Colonic mucosa (tissue), 4 donors: ENCODE measurements around the gene COA3. TPM values are rescaled to one million over a fixed set of nuclear protein-coding genes. Genes with fewer than 3 reads are reported as not detected.

ENCODE experiments used
- DNase-seq: peaks from one replicate; pipeline ENCODE4 v3.0.0-alpha.2; 2020
- H3K27ac ChIP-seq: fragments of 200-600 bp; one replicate; pipeline ENCODE4 v1.8.0; 2021
- H3K27me3 ChIP-seq: fragments of 200-600 bp; one replicate; pipeline ENCODE4 v1.8.0; 2021
- H3K36me3 ChIP-seq: fragments of 200-600 bp; one replicate; pipeline ENCODE4 v1.8.0; 2021
- H3K4me1 ChIP-seq: fragments of 200-600 bp; one replicate; pipeline ENCODE4 v1.8.0; 2021; ENCODE audit warnings: mild to moderate bottlenecking
- H3K4me3 ChIP-seq: fragments of 200-600 bp; one replicate; pipeline ENCODE4 v1.8.0; 2021
- H3K9ac ChIP-seq, 2 donors: one replicate each; pipeline ENCODE4 v1.7.0; 2013; ENCODE audit warnings: control low read depth in 2 of 2, low read depth in 2 of 2, low read length in 2 of 2
- H3K9me3 ChIP-seq: fragments of 200-600 bp; one replicate; pipeline ENCODE4 v1.8.0; 2021
- CTCF ChIP-seq: fragments of 200-600 bp; IDR thresholded peaks from one replicate; pipeline ENCODE4 v1.8.0; 2022; ENCODE audit warnings: antibody characterized with exemption, mild to moderate bottlenecking
- intact Hi-C: fragments of 100-400 bp; cut with DNase I; formaldehyde crosslinking; loops from one replicate; pipeline ENCODE4 v1.14.1; 2022
- total RNA-seq, 2 donors: library from RNA; stranded (reverse); fragmentation: NEBNext Ultra II Directional in 1 of 2; extraction: Animal tissue kit (Norgen Biotek cat#: 25700) in 1 of 2; gene quantifications; one replicate each; pipeline ENCODE4 v1.2.1, GENCODE V29; 2021
- donor health status: healthy.
- donor health status: DM: no; HTN: no; CAD: no.
- donor health status: DM: no; HTN: no; CAD: no.

COA3 gene
- total RNA-seq, 2 donors from 2014 or later, result 167 to 219 TPM

GRCh38 chr17:42814633-42815399, 16.3 kb upstream of the COA3 start:
- no peak for TF ChIP-seq CTCF
- no peak for DNase-seq
- no peak overlapping the region for H3K27ac ChIP-seq
- no peak overlapping the region for H3K4me3 ChIP-seq
- H3K4me1 ChIP-seq, result no peaks in the 10 kb centered on the region
- H3K9me3 ChIP-seq, result no peaks in the 10 kb centered on the region
- intact Hi-C loops, result no loop called here
- peaks cover 20% of the 10 kb centered on the region for H3K36me3 ChIP-seq
- H3K9ac ChIP-seq, result no peak overlapping the region
- no peaks in the 10 kb centered on the region for H3K27me3 ChIP-seq

GRCh38 chr17:42809250-42809649, 10.7 kb upstream of the COA3 start:
- H3K9ac ChIP-seq, result no peak overlapping the region
- H3K27me3 ChIP-seq, result no peaks in the 10 kb centered on the region
- intact Hi-C loops, result no loop called here
- no peak for DNase-seq
- H3K27ac ChIP-seq, result no peak overlapping the region
- TF ChIP-seq CTCF, result no peak
- H3K4me1 ChIP-seq, result no peaks in the 10 kb centered on the region
- no peaks in the 10 kb centered on the region for H3K9me3 ChIP-seq
- peaks cover 10% of the 10 kb centered on the region for H3K36me3 ChIP-seq
- H3K4me3 ChIP-seq, result no peak overlapping the region

- H3K4me3 ChIP-seq, result no peak overlapping the region
- no peaks in the 10 kb centered on the region for H3K27me3 ChIP-seq
- intact Hi-C loops, result no loop called here
- no peaks in the 10 kb centered on the region for H3K9me3 ChIP-seq
- H3K36me3 ChIP-seq, result peaks cover 5% of the 10 kb centered on the region
- TF ChIP-seq CTCF, result no peak
- H3K4me1 ChIP-seq, result peaks cover 5% of the 10 kb centered on the region
- H3K9ac ChIP-seq, result peak overlapping the region in 1 of 2 donors; percentile 49
- H3K27ac ChIP-seq, result peak overlapping the region; percentile 68
- DNase-seq, result no peak
These were observed 7.7 kb upstream of the COA3 start for GRCh38 chr17:42806249-42806648.

- H3K4me3 ChIP-seq, result no peak overlapping the region
- peaks cover 5% of the 10 kb centered on the region for H3K4me1 ChIP-seq
- peak overlapping the region; percentile 68 for H3K27ac ChIP-seq
- H3K9me3 ChIP-seq, result no peaks in the 10 kb centered on the region
- no peaks in the 10 kb centered on the region for H3K36me3 ChIP-seq
- DNase-seq, result no peak
- no peaks in the 10 kb centered on the region for H3K27me3 ChIP-seq
- intact Hi-C loops, result no loop called here
- TF ChIP-seq CTCF, result no peak
- peak overlapping the region in 1 of 2 donors; percentile 16 for H3K9ac ChIP-seq
These were observed 6.4 kb upstream of the COA3 start for GRCh38 chr17:42804918-42805367.

- Histone ChIP-seq H3K4me3 (no peak overlapping the region), H3K9me3 (no peaks in the 10 kb centered on the region), H3K36me3 (no peaks in the 10 kb centered on the region), H3K4me1 (peaks cover 5% of the 10 kb centered on the region), H3K27ac (peak overlapping the region; percentile 68), H3K27me3 (no peaks in the 10 kb centered on the region), H3K9ac (peak overlapping the region in 1 of 2 donors; percentile 42)
- no peak for DNase-seq
- intact Hi-C loops, result no loop called here
- no peak for TF ChIP-seq CTCF
These were observed 4.8 kb upstream of the COA3 start for GRCh38 chr17:42803074-42803883.
